ENCODE measurements around the gene TBC1D21. TPM values are rescaled to one million over a fixed set of nuclear protein-coding genes. Genes with fewer than 3 reads are reported as not detected.

The TBC1D21 gene
- total and polyA plus RNA-seq, 8 donors = not detected

DNA sequence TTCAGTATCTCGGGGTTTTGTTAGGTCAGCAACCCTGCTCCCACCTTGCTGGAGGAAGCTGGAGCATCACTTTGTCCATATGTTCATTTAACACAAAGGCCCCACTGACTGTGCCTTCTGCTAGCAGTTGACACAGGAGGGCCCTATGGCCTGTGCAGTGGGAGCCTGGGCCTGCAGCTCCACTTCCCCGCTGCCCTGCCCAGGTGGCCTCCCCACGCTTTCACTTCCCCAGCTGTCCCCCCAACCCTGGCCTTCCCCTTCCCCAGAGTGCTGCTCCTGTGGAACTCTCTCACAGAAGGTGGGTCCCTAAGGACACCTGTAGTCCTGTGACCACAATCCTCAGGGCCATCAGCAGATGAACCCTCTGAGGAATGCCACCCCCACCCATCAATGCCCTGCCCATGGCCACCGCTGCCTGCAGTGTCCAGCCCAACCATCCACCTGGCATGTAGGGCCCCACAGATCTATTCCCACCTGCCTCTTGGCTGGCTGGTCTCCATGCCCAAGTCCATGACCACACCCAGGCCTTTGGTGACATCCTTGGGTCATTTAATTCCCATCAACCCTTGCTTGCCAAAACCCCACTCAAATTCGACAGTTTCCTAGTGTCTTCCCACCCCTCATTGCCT is 13.5 kb downstream of the TBC1D21 start:
- DNase-seq = no peak
- ATAC-seq = no peak
- no peak for FAIRE-seq
- Histone ChIP-seq H3K4me3 (no peak overlapping the region), H3K9me3 (no peaks in the 10 kb centered on the region), H3K27ac (no peak overlapping the region), H3K27me3 (no peaks in the 10 kb centered on the region), H3K36me3 (no peaks in the 10 kb centered on the region), H3K4me1 (no peaks in the 10 kb centered on the region)
- intact Hi-C loops (cut with DNase I) = no loop called here
- TF ChIP-seq, protein P1, sequence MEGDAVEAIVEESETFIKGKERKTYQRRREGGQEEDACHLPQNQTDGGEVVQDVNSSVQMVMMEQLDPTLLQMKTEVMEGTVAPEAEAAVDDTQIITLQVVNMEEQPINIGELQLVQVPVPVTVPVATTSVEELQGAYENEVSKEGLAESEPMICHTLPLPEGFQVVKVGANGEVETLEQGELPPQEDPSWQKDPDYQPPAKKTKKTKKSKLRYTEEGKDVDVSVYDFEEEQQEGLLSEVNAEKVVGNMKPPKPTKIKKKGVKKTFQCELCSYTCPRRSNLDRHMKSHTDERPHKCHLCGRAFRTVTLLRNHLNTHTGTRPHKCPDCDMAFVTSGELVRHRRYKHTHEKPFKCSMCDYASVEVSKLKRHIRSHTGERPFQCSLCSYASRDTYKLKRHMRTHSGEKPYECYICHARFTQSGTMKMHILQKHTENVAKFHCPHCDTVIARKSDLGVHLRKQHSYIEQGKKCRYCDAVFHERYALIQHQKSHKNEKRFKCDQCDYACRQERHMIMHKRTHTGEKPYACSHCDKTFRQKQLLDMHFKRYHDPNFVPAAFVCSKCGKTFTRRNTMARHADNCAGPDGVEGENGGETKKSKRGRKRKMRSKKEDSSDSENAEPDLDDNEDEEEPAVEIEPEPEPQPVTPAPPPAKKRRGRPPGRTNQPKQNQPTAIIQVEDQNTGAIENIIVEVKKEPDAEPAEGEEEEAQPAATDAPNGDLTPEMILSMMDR (IDR thresholded peaks at IDR 0.05) = no peak
- 73 to 82% methylated on average over 5 of the region's 5 CpGs for WGBS, 2 donors

DNA sequence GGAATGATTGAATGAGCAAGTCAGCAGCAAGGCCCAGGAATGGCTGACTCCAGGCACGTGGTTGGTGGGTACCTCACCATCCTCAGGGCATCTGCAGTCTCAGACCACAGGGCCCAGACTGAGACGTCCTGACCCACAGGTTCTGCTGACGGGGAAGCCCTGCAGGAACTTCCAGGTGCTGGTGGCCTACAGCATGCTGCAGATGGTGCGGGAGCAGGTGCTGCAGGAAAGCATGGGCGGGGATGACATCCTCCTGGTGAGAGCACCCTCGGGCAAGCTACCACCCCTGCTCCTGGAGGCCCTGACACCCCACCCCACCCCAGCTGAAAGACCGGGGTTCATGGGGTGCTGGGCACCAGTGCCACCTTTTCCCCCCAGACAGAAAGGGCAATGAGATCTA is 14.1 kb downstream of the TBC1D21 start:
- WGBS, 2 donors = 70 to 71% methylated on average over 5 to 7 of the region's 7 CpGs
- Histone ChIP-seq H3K36me3 (no peaks in the 10 kb centered on the region), H3K27ac (no peak overlapping the region), H3K27me3 (no peaks in the 10 kb centered on the region), H3K4me3 (no peak overlapping the region), H3K9me3 (no peaks in the 10 kb centered on the region), H3K4me1 (no peaks in the 10 kb centered on the region)
- FAIRE-seq = no peak
- TF ChIP-seq, protein P1 (IDR thresholded peaks at IDR 0.05) = no peak
- intact Hi-C loops (cut with DNase I) = no loop called here
- ATAC-seq = no peak
- no peak for DNase-seq

DNA sequence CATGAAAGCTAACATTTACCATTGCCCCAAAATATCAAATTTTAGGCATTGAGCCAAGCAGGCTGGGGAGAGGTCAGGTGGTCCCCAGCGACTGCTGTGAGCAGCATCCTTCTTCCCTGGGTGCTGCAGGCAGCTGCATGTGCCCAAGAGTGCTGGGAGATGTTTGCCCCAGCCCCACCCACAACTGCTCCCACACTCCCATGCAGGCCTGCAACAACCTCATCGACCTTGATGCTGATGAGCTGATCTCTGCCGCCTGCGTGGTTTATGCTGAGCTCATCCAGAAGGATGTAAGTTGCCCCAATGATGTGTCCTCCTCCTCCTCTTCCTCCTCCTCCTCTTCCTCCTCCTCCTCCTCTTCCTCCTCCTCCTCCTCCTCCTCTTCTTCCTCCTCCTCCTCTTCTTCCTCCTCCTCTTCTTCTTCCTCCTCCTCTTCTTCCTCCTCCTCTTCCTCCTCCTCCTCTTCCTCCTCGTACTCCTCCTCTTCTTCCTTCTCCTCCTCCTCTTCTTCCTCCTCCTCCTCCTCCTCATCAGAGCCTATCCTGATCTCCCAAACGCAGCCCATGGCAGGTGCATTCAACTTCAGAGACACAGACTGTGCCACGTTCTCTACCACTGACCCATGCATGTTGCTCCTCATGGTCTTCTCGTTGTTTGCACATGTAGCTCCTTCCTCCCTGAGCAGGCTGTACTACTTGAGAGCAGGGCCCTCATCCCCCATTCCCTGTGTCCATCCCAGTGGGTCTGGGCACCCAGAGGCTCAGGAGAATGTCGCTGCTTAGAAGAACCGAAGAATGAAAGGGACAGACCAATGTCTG is 15.1 kb downstream of the TBC1D21 start:
- TF ChIP-seq, protein P1 (IDR thresholded peaks at IDR 0.05) = no peak
- DNase-seq (no peak), FAIRE-seq (no peak), ATAC-seq (no peak)
- no peaks in the 10 kb centered on the region for H3K36me3 ChIP-seq
- H3K9me3 ChIP-seq = no peaks in the 10 kb centered on the region
- WGBS, 2 donors = 51 to 57% methylated on average over 10 of the region's 10 CpGs
- H3K27me3 ChIP-seq = no peaks in the 10 kb centered on the region
- intact Hi-C loops (cut with DNase I) = no loop called here
- H3K4me1 ChIP-seq = no peaks in the 10 kb centered on the region
- no peak overlapping the region for H3K27ac ChIP-seq
- H3K4me3 ChIP-seq = no peak overlapping the region

DNA sequence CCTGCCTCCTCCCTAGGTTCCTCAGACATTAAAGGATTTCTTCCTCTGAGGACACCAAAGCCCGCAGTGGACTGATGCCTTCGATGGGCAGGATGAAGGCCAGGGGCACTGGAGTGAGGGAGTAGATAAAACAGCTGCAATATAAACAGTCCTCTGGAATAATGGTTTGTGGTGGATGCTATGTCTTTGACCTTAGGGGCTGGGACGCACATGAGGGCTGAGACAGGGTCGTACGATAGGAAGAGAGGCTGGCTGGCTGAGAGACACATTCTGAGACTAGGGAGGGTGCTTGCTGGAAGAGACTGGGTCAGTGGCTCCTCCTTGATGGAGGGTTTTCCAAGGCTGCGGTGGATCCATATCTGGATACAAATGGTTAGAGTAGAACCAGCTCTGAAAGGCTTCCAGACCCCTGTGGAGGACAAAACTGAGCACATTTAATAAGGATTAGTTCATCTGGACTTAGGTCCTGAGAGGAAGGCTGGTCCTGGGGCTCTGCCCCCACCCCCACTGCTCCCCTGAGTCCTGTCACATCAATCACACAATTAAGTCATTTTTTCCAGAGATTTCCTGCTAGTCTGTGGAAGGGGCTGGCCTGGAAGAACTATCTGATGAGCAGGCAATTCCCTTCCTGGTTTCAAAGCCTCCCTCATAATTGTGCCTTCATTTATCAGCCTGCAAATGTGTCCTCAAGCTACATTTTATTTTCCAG is 15.8 kb downstream of the TBC1D21 start:
- ATAC-seq = no peak
- H3K4me1 ChIP-seq = no peaks in the 10 kb centered on the region
- no peaks in the 10 kb centered on the region for H3K36me3 ChIP-seq
- intact Hi-C loops (cut with DNase I) = no loop called here
- H3K27ac ChIP-seq = no peak overlapping the region
- no peak for DNase-seq
- TF ChIP-seq, protein P1 (IDR thresholded peaks at IDR 0.05) = no peak
- no peaks in the 10 kb centered on the region for H3K27me3 ChIP-seq
- H3K9me3 ChIP-seq = no peaks in the 10 kb centered on the region
- H3K4me3 ChIP-seq = no peak overlapping the region
- no peak for FAIRE-seq
- WGBS, 2 donors = 47 to 67% methylated on average over 6 of the region's 6 CpGs

Measured in pancreas (tissue), 10 donors.